BE2C (cell line): Measurements from ENCODE around the gene PDGFB.

ENCODE experiments used
- DNase-seq: peaks from one replicate; pipeline ENCODE4 v3.0.0-alpha.2; 2020
- H3K27me3 ChIP-seq: fragments of 250-450 bp; sonication (Bioruptor Pico); 2 replicates; pipeline ENCODE4 v1.5.1; 2020; ENCODE audit warnings: mild to moderate bottlenecking
- H3K36me3 ChIP-seq: fragments of 250-450 bp; sonication (Bioruptor Pico); 2 replicates; pipeline ENCODE4 v1.5.1; 2020; ENCODE audit warnings: mild to moderate bottlenecking
- H3K4me1 ChIP-seq: fragments of 250-450 bp; sonication (Bioruptor Pico); 2 replicates; pipeline ENCODE4 v1.5.1; 2020
- H3K4me3 ChIP-seq: 2 replicates; pipeline ENCODE4 v1.5.1; 2011; ENCODE audit warnings: low read depth, low read length
- H3K9me3 ChIP-seq: fragments of 250-450 bp; sonication (Bioruptor Pico); 2 replicates; pipeline ENCODE4 v1.5.1; 2020
- CTCF ChIP-seq: IDR thresholded peaks from 2 replicates; pipeline ENCODE4 v1.5.1; 2012; ENCODE audit warnings: mild to moderate bottlenecking, low read depth, low read length

The PDGFB gene

GRCh38 chr22:39257901-39258475, 13.2 kb upstream of the PDGFB start:
- DNase-seq = no peak
- 0 out of 2 replicates have a peak, but pooled peaks cover 3% of the 10 kb centered on the region for H3K4me1 ChIP-seq
- no peaks in the 10 kb centered on the region for H3K27me3 ChIP-seq
- no peaks in the 10 kb centered on the region for H3K9me3 ChIP-seq
- H3K4me3 ChIP-seq = no peak overlapping the region
- H3K36me3 ChIP-seq = no peaks in the 10 kb centered on the region
- no peak for TF ChIP-seq CTCF

- H3K27me3 ChIP-seq = no peaks in the 10 kb centered on the region
- TF ChIP-seq CTCF = no peak
- no peaks in the 10 kb centered on the region for H3K9me3 ChIP-seq
- H3K36me3 ChIP-seq = no peaks in the 10 kb centered on the region
- H3K4me3 ChIP-seq = no peak overlapping the region
- 0 out of 2 replicates have a peak, but pooled peaks cover 3% of the 10 kb centered on the region for H3K4me1 ChIP-seq
- no peak for DNase-seq
Observed at GRCh38 chr22:39256979-39257378, 12.2 kb upstream of the PDGFB start.

- no peak for DNase-seq
- Histone ChIP-seq H3K27me3 (no peaks in the 10 kb centered on the region), H3K4me1 (0 out of 2 replicates have a peak, but pooled peaks cover 3% of the 10 kb centered on the region), H3K4me3 (no peak overlapping the region), H3K36me3 (no peaks in the 10 kb centered on the region), H3K9me3 (no peaks in the 10 kb centered on the region)
- TF ChIP-seq CTCF = no peak
Observed at GRCh38 chr22:39256186-39256552, 11.4 kb upstream of the PDGFB start.

- Histone ChIP-seq H3K9me3 (no peaks in the 10 kb centered on the region), H3K36me3 (no peaks in the 10 kb centered on the region), H3K4me3 (no peak overlapping the region), H3K4me1 (0 out of 2 replicates have a peak, but pooled peaks cover 3% of the 10 kb centered on the region), H3K27me3 (no peaks in the 10 kb centered on the region)
- no peak for TF ChIP-seq CTCF
- DNase-seq = no peak
Observed at GRCh38 chr22:39255449-39256185, 10.8 kb upstream of the PDGFB start.

GRCh38 chr22:39254789-39255298, 10.1 kb upstream of the PDGFB start:
- Histone ChIP-seq H3K4me3 (no peak overlapping the region), H3K36me3 (no peaks in the 10 kb centered on the region), H3K4me1 (0 out of 2 replicates have a peak, but pooled peaks cover 3% of the 10 kb centered on the region), H3K27me3 (no peaks in the 10 kb centered on the region), H3K9me3 (no peaks in the 10 kb centered on the region)
- no peak for TF ChIP-seq CTCF
- no peak for DNase-seq

GRCh38 chr22:39254122-39254521, 9.3 kb upstream of the PDGFB start:
- no peaks in the 10 kb centered on the region for H3K36me3 ChIP-seq
- 0 out of 2 replicates have a peak, but pooled peaks cover 3% of the 10 kb centered on the region for H3K4me1 ChIP-seq
- no peaks in the 10 kb centered on the region for H3K27me3 ChIP-seq
- H3K4me3 ChIP-seq = no peak overlapping the region
- H3K9me3 ChIP-seq = no peaks in the 10 kb centered on the region
- DNase-seq = no peak
- TF ChIP-seq CTCF = no peak
